Measurements from ENCODE around the gene MAPKBP1. TPM values are rescaled to one million over a fixed set of nuclear protein-coding genes. Genes with fewer than 3 reads are reported as not detected.

The MAPKBP1 gene
- total RNA-seq, 1 donor from 2014 or later: 27.2 TPM

DNA sequence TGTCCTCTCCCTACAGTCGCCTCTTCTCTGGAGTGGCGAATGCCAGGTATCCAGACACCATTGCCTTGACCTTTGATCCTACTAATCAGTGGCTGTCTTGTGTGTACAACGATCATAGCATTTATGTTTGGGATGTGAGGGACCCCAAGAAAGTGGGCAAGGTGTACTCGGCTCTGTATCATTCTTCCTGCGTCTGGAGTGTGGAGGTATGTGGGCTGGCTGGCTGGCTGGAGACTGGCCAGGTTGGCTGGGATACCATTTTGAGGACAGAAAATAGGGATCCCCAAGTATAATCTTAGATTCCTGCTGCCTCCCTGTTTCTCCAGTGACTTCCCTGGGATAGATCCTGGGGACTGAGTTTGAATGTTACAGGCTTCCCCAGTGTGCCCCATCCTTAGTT is 40.2 kb downstream of the MAPKBP1 start:
- Mint-ChIP-seq H3K36me3 (ENCODE audit: low read depth) (peaks cover 45% of the 10 kb centered on the region), H3K4me1 (ENCODE audit: low read depth) (no peaks in the 10 kb centered on the region), H3K27me3 (ENCODE audit: low read depth) (no peaks in the 10 kb centered on the region), H3K27ac (ENCODE audit: unreplicated experiment) (no peak overlapping the region), H3K4me3 (ENCODE audit: unreplicated experiment) (no peak overlapping the region), H3K9me3 (ENCODE audit: low read depth) (no peaks in the 10 kb centered on the region)
- no peak for DNase-seq (ENCODE audit: low spot score)
- TF ChIP-seq, protein P1, sequence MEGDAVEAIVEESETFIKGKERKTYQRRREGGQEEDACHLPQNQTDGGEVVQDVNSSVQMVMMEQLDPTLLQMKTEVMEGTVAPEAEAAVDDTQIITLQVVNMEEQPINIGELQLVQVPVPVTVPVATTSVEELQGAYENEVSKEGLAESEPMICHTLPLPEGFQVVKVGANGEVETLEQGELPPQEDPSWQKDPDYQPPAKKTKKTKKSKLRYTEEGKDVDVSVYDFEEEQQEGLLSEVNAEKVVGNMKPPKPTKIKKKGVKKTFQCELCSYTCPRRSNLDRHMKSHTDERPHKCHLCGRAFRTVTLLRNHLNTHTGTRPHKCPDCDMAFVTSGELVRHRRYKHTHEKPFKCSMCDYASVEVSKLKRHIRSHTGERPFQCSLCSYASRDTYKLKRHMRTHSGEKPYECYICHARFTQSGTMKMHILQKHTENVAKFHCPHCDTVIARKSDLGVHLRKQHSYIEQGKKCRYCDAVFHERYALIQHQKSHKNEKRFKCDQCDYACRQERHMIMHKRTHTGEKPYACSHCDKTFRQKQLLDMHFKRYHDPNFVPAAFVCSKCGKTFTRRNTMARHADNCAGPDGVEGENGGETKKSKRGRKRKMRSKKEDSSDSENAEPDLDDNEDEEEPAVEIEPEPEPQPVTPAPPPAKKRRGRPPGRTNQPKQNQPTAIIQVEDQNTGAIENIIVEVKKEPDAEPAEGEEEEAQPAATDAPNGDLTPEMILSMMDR (IDR thresholded peaks at IDR 0.05): no peak

GRCh38 chr15:41816788-41817187 is 42.5 kb downstream of the MAPKBP1 start:
- Mint-ChIP-seq H3K36me3 (ENCODE audit: low read depth) (peaks cover 54% of the 10 kb centered on the region), H3K27ac (ENCODE audit: unreplicated experiment) (no peak overlapping the region), H3K4me1 (ENCODE audit: low read depth) (no peaks in the 10 kb centered on the region), H3K9me3 (ENCODE audit: low read depth) (no peaks in the 10 kb centered on the region), H3K4me3 (ENCODE audit: unreplicated experiment) (no peak overlapping the region), H3K27me3 (ENCODE audit: low read depth) (no peaks in the 10 kb centered on the region)
- TF ChIP-seq, protein P1 (IDR thresholded peaks at IDR 0.05): no peak
- DNase-seq (ENCODE audit: low spot score): no peak

GRCh38 chr15:41817327-41817726 is 43.0 kb downstream of the MAPKBP1 start:
- TF ChIP-seq, protein P1 (IDR thresholded peaks at IDR 0.05): no peak

GRCh38 chr15:41817781-41818180 is 43.5 kb downstream of the MAPKBP1 start:
- no peaks in the 10 kb centered on the region for H3K27me3 Mint-ChIP-seq (ENCODE audit: low read depth)
- peaks cover 56% of the 10 kb centered on the region for H3K36me3 Mint-ChIP-seq (ENCODE audit: low read depth)
- TF ChIP-seq, protein P1 (IDR thresholded peaks at IDR 0.05): no peak
- no peaks in the 10 kb centered on the region for H3K4me1 Mint-ChIP-seq (ENCODE audit: low read depth)
- H3K9me3 Mint-ChIP-seq (ENCODE audit: low read depth): no peaks in the 10 kb centered on the region
- H3K4me3 Mint-ChIP-seq (ENCODE audit: unreplicated experiment): no peak overlapping the region
- DNase-seq (ENCODE audit: low spot score): no peak
- no peak overlapping the region for H3K27ac Mint-ChIP-seq (ENCODE audit: unreplicated experiment)

More at GRCh38 chr15:41817327-41817726, 43.0 kb downstream of the MAPKBP1 start:
- Mint-ChIP-seq H3K4me1 (ENCODE audit: low read depth) (no peaks in the 10 kb centered on the region), H3K4me3 (ENCODE audit: unreplicated experiment) (no peak overlapping the region), H3K9me3 (ENCODE audit: low read depth) (no peaks in the 10 kb centered on the region), H3K36me3 (ENCODE audit: low read depth) (peaks cover 54% of the 10 kb centered on the region), H3K27me3 (ENCODE audit: low read depth) (no peaks in the 10 kb centered on the region), H3K27ac (ENCODE audit: unreplicated experiment) (no peak overlapping the region)
- DNase-seq (ENCODE audit: low spot score): no peak

DNA sequence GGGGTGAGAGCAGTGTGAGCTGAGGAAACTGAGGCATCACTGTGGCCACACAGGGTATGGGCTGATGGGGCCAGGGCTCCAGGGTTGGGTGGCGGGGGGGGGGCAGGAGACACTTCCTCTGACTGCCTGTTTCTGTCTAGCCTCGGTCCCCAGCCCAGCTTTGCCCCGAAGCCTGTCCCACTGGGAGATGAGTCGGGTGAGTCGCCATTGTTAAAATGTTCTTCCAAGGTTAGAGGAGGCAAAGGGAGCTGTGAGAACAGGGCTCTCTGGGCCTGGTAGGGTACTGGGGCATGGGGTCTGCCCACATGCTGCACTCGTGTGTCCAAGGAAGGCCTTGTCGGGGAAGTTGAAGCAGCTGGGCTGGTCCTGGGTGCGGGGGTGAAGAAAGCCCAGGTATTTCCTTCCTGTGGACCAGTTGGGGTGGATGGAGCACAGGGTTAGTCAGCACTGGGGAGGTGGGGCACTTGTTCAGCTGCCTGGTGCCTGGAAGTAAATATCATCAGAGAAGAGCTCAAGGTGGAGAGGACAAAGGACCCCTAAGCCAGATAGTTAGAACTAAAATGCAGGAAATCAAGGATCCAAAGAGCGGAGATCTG is 45.3 kb downstream of the MAPKBP1 start:
- H3K4me1 Mint-ChIP-seq (ENCODE audit: low read depth): no peaks in the 10 kb centered on the region
- no peak overlapping the region for H3K27ac Mint-ChIP-seq (ENCODE audit: unreplicated experiment)
- no peak overlapping the region for H3K4me3 Mint-ChIP-seq (ENCODE audit: unreplicated experiment)
- H3K9me3 Mint-ChIP-seq (ENCODE audit: low read depth): no peaks in the 10 kb centered on the region
- TF ChIP-seq, protein P1 (IDR thresholded peaks at IDR 0.05): no peak
- H3K27me3 Mint-ChIP-seq (ENCODE audit: low read depth): no peaks in the 10 kb centered on the region
- no peak for DNase-seq (ENCODE audit: low spot score)
- H3K36me3 Mint-ChIP-seq (ENCODE audit: low read depth): peaks cover 55% of the 10 kb centered on the region

All from chondrocyte (in vitro differentiated cells).